HG03108 (cell line): ENCODE measurements around the gene CLMN.
"Not testable (repeated sequence)": the region's sequence is repeated elsewhere in the genome, so short reads cannot be mapped to it uniquely, and the experiment has no call there.

Experiments used
- ATAC-seq: cut with Tn5 transposase; IDR thresholded peaks from one replicate; pipeline ENCODE4 v1.9.1; 2021; ENCODE audit warnings: moderate library complexity; ENCODE audit not compliant: unreplicated experiment

CLMN gene

GRCh38 chr14:95289323-95290010, 30.2 kb downstream of the CLMN start:
- ATAC-seq, result no peak

GRCh38 chr14:95288672-95289322, 30.9 kb downstream of the CLMN start:
- ATAC-seq, result no peak

- no peak for ATAC-seq
Observed at GRCh38 chr14:95287176-95287754, 32.4 kb downstream of the CLMN start.

GRCh38 chr14:95286645-95287044, 33.1 kb downstream of the CLMN start:
- no peak for ATAC-seq

- no peak for ATAC-seq
Observed at GRCh38 chr14:95285566-95285965, 34.1 kb downstream of the CLMN start.

GRCh38 chr14:95283802-95284201, 35.9 kb downstream of the CLMN start:
- ATAC-seq, result not testable (repeated sequence)

- not testable (repeated sequence) for ATAC-seq
Observed at GRCh38 chr14:95282986-95283380, 36.7 kb downstream of the CLMN start.

GRCh38 chr14:95282354-95282985, 37.2 kb downstream of the CLMN start:
- ATAC-seq, result no peak

- no peak for ATAC-seq
Observed at GRCh38 chr14:95281560-95282176, 38.0 kb downstream of the CLMN start.

- no peak for ATAC-seq
Observed at GRCh38 chr14:95275494-95275893, 44.2 kb downstream of the CLMN start.

GRCh38 chr14:95274874-95275273, 44.8 kb downstream of the CLMN start:
- no peak for ATAC-seq

- no peak for ATAC-seq
Observed at GRCh38 chr14:95274279-95274678, 45.4 kb downstream of the CLMN start.

- ATAC-seq, result no peak
Observed at GRCh38 chr14:95273001-95273978, 46.4 kb downstream of the CLMN start.

- no peak for ATAC-seq
Observed at GRCh38 chr14:95272057-95272456, 47.7 kb downstream of the CLMN start.

GRCh38 chr14:95270203-95270602, 49.5 kb downstream of the CLMN start:
- no peak for ATAC-seq

- ATAC-seq, result no peak
Observed at GRCh38 chr14:95269493-95269892, 50.2 kb downstream of the CLMN start.

GRCh38 chr14:95268350-95268749, 51.4 kb downstream of the CLMN start:
- ATAC-seq, result no peak

GRCh38 chr14:95267306-95267705, 52.4 kb downstream of the CLMN start:
- ATAC-seq, result no peak

GRCh38 chr14:95265106-95266094, 54.3 kb downstream of the CLMN start:
- peak; percentile 89 for ATAC-seq
